PC-3 (cell line): Measurements from ENCODE around the gene AIRE. TPM values are rescaled to one million over a fixed set of nuclear protein-coding genes. Genes with fewer than 3 reads are reported as not detected.

Experiments
- ATAC-seq: fragments of 200-7000 bp; cut with Tn5 transposase; 2 replicates; pipeline ENCODE4 v1.9.1; 2020; ENCODE audit warnings: mild to moderate bottlenecking, moderate library complexity
- BruUV-seq: library from RNA; stranded (reverse); fragments of 400-500 nt; replicated peaks from 2 replicates; lab custom pipeline; 2021; lab: Mats Ljungman, UMichigan
- CTCF ChIA-PET: fragments of 300-600 bp; sonication (Branson Sonifier 250); formaldehyde crosslinking; loops from one replicate; lab custom pipeline; 2022; ENCODE audit warnings: antibody characterized with exemption; lab: Charles Lee
- POLR2A ChIA-PET: fragments of 300-600 bp; sonication (Branson Sonifier 250); formaldehyde crosslinking; loops from one replicate; lab custom pipeline; 2022; ENCODE audit warnings: antibody characterized with exemption; ENCODE audit not compliant: unreplicated experiment; lab: Charles Lee
- DNase-seq: peaks from one replicate; pipeline ENCODE4 v3.0.0-alpha.2; 2015
- H2AFZ ChIP-seq: fragments of 300-600 bp; sonication (generic); 2 replicates; pipeline ENCODE4 v1.6.0; 2016; ENCODE audit warnings: antibody characterized with exemption, low read length
- H3F3A ChIP-seq: fragments of 300-600 bp; sonication (generic); one replicate; pipeline ENCODE4 v1.6.0; 2017; ENCODE audit warnings: antibody characterized with exemption, low read length, control low read depth, mild to moderate bottlenecking; ENCODE audit not compliant: unreplicated experiment
- H3K27ac ChIP-seq: fragments of 300-600 bp; sonication (generic); 2 replicates; pipeline ENCODE4 v1.5.1; 2016; ENCODE audit warnings: mild to moderate bottlenecking, low read length
- H3K27me3 ChIP-seq: fragments of 300-600 bp; sonication (generic); 2 replicates; pipeline ENCODE4 v1.6.1; 2016; ENCODE audit warnings: low read length, mixed read lengths
- H3K36me3 ChIP-seq: fragments of 300-600 bp; sonication (generic); 2 replicates; pipeline ENCODE4 v1.6.1; 2016; ENCODE audit warnings: low read depth, mixed run types, low read length, mixed read lengths
- H3K4me1 ChIP-seq: fragments of 300-600 bp; sonication (generic); 2 replicates; pipeline ENCODE4 v1.5.1; 2016; ENCODE audit warnings: low read length; ENCODE audit not compliant: insufficient read depth
- H3K4me2 ChIP-seq: fragments of 300-600 bp; sonication (generic); 2 replicates; pipeline ENCODE4 v1.6.0; 2016; ENCODE audit warnings: low read length
- H3K4me3 ChIP-seq: fragments of 300-600 bp; sonication (generic); 2 replicates; pipeline ENCODE4 v1.5.1; 2016; ENCODE audit warnings: mild to moderate bottlenecking, low read length, mixed read lengths
- H3K79me2 ChIP-seq: fragments of 300-600 bp; sonication (generic); 2 replicates; pipeline ENCODE4 v1.6.1; 2017; ENCODE audit warnings: low read length, mixed read lengths
- H3K9ac ChIP-seq: fragments of 300-600 bp; sonication (generic); 2 replicates; pipeline ENCODE4 v1.6.0; 2016; ENCODE audit warnings: mild to moderate bottlenecking, low read length
- H3K9me2 ChIP-seq: fragments of 300-600 bp; sonication (generic); replicated peaks from 2 replicates; pipeline ENCODE4 v1.6.1; 2016; ENCODE audit warnings: mixed run types, low read length, mixed read lengths
- H3K9me3 ChIP-seq: fragments of 300-600 bp; sonication (generic); 2 replicates; pipeline ENCODE4 v1.6.1; 2016; ENCODE audit warnings: low read length, mixed read lengths
- H4K20me1 ChIP-seq: fragments of 300-600 bp; sonication (generic); 2 replicates; pipeline ENCODE4 v1.6.1; 2016; ENCODE audit warnings: low read length, mixed read lengths
- EZH2 ChIP-seq: fragments of 300-600 bp; sonication (generic); IDR thresholded peaks from one replicate; pipeline ENCODE4 v1.6.1; 2017; ENCODE audit warnings: antibody characterized with exemption, mild to moderate bottlenecking, low read length; ENCODE audit not compliant: unreplicated experiment
- EZH2phosphoT487 ChIP-seq: fragments of 300-600 bp; sonication (generic); IDR thresholded peaks from 2 replicates; pipeline ENCODE4 v1.6.1; 2018; ENCODE audit warnings: mild to moderate bottlenecking, antibody characterized with exemption, low read length, borderline replicate concordance
- intact Hi-C: fragments of 100-400 bp; cut with micrococcal nuclease; formaldehyde crosslinking; loops from 2 replicates; pipeline ENCODE4 v1.9.0; 2023
- total RNA-seq: library from RNA; depleted of rRNA; stranded (reverse); fragments of >200 nt; gene quantifications from 2 replicates; pipeline ENCODE4 v1.2.3, GENCODE V29; 2014
- TF ChIP-seq, protein P1 (sequence below): fragments of 300-600 bp; sonication (generic); conservative IDR thresholded peaks from 2 replicates; pipeline ENCODE4 v1.5.1; 2017; ENCODE audit warnings: antibody characterized with exemption, low read depth, mild to moderate bottlenecking, low read length

AIRE gene
- total RNA-seq, 1 experiment from 2014 or later: not detected

DNA sequence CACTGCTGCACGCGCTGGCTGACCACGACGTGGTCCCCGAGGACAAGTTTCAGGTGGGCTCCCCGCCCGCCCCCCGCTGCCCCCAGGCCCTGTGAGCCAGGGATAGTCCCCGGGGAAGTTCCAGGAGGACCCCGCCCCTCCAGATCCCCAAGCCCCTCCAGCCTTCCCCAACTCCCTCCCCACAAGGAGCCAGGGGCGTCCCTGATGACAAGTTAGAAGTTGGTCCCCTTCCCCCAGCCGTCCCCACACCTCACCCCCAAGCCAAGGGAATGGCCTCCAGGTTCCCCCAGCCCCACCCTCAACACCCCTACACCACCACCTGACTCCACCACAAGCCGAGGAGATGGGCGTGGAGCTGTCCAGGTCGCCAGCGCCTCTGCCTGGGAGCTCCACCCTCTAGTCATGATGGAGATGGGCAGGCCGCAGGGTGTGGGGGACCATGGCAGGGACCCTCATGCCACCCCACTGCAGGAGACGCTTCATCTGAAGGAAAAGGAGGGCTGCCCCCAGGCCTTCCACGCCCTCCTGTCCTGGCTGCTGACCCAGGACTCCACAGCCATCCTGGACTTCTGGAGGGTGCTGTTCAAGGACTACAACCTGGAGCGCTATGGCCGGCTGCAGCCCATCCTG, 525 bp downstream of the AIRE start:
- no peaks in the 10 kb centered on the region for H3K4me1 ChIP-seq
- H3K79me2 ChIP-seq: no peaks in the 10 kb centered on the region
- DNase-seq (no peak), ATAC-seq (no peak)
- intact Hi-C loops: no loop called here
- POLR2A ChIA-PET: no interaction called here
- no peak overlapping the region for H3K27ac ChIP-seq
- no peak overlapping the region for H2AFZ ChIP-seq
- H3K9me3 ChIP-seq: no peaks in the 10 kb centered on the region
- no TSS peak for BruUV-seq
- no peaks in the 10 kb centered on the region for H3K36me3 ChIP-seq
- H3K4me3 ChIP-seq: no peak overlapping the region
- no peak overlapping the region for H3K9ac ChIP-seq
- H4K20me1 ChIP-seq: no peaks in the 10 kb centered on the region
- no peaks in the 10 kb centered on the region for H3K9me2 ChIP-seq
- no peak overlapping the region for H3K4me2 ChIP-seq
- CTCF ChIA-PET: no interaction called here
- no peak for TF ChIP-seq EZH2
- TF ChIP-seq, protein P1, sequence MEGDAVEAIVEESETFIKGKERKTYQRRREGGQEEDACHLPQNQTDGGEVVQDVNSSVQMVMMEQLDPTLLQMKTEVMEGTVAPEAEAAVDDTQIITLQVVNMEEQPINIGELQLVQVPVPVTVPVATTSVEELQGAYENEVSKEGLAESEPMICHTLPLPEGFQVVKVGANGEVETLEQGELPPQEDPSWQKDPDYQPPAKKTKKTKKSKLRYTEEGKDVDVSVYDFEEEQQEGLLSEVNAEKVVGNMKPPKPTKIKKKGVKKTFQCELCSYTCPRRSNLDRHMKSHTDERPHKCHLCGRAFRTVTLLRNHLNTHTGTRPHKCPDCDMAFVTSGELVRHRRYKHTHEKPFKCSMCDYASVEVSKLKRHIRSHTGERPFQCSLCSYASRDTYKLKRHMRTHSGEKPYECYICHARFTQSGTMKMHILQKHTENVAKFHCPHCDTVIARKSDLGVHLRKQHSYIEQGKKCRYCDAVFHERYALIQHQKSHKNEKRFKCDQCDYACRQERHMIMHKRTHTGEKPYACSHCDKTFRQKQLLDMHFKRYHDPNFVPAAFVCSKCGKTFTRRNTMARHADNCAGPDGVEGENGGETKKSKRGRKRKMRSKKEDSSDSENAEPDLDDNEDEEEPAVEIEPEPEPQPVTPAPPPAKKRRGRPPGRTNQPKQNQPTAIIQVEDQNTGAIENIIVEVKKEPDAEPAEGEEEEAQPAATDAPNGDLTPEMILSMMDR: no peak
- no peak for TF ChIP-seq EZH2phosphoT487
- no peaks in the 10 kb centered on the region for H3F3A ChIP-seq
- no peaks in the 10 kb centered on the region for H3K27me3 ChIP-seq

DNA sequence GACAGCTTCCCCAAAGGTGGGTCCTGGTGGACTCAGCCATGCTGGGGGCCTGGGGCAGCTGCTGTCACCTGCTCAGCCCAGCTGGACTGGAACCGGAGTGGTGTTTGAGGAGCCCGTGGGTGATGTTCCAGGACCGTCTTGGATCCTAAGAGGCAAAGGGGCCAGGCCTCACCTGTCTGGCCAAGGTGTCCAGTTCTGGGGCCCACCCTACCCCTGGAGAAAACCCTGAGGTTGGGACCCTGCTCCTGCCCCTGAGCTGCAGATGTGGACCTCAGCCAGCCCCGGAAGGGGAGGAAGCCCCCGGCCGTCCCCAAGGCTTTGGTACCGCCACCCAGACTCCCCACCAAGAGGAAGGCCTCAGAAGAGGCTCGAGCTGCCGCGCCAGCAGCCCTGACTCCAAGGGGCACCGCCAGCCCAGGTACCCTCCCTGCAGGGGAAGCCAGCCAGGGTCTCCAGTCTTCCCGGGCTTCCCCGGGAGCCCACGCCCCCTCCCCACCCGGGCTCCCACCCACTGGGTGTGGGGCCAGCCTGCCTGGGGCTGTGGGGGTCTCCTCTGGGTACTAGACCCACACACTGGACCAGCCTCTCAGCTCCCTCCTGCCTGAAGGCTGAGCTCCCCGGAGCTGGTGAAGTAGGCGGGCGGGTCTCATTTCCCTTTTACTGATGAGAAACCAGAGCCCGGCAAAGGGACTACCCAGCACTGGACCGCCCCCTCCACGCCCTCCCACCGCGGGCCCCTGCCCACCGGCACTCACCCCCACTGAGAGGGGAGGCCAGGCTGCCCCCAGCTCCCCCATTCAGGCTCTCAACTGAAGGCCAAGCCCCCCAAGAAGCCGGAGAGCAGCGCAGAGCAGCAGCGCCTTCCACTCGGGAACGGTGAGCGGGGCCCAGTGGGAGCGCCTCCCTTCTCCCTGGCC, 1.3 kb downstream of the AIRE start:
- no peaks in the 10 kb centered on the region for H3K9me2 ChIP-seq
- no peak overlapping the region for H3K27ac ChIP-seq
- H4K20me1 ChIP-seq: no peaks in the 10 kb centered on the region
- H3K27me3 ChIP-seq: no peaks in the 10 kb centered on the region
- no peaks in the 10 kb centered on the region for H3K4me1 ChIP-seq
- H3F3A ChIP-seq: no peaks in the 10 kb centered on the region
- ATAC-seq (no peak), DNase-seq (no peak)
- TF ChIP-seq EZH2: no peak
- TF ChIP-seq, protein P1: no peak
- no peak for TF ChIP-seq EZH2phosphoT487
- no peak overlapping the region for H3K9ac ChIP-seq
- CTCF ChIA-PET: no interaction called here
- intact Hi-C loops: no loop called here
- no peaks in the 10 kb centered on the region for H3K79me2 ChIP-seq
- H3K4me2 ChIP-seq: no peak overlapping the region
- H2AFZ ChIP-seq: no peak overlapping the region
- no peak overlapping the region for H3K4me3 ChIP-seq
- no peaks in the 10 kb centered on the region for H3K36me3 ChIP-seq
- no peaks in the 10 kb centered on the region for H3K9me3 ChIP-seq
- no TSS peak for BruUV-seq
- POLR2A ChIA-PET: no interaction called here
